ENCODE results near the gene PPP1R14C. TPM values are rescaled to one million over a fixed set of nuclear protein-coding genes. Genes with fewer than 3 reads are reported as not detected.

Gene PPP1R14C
- total and polyA plus RNA-seq, 4 donors, result 6.5 to 68.4 (median 24.0) TPM

DNA sequence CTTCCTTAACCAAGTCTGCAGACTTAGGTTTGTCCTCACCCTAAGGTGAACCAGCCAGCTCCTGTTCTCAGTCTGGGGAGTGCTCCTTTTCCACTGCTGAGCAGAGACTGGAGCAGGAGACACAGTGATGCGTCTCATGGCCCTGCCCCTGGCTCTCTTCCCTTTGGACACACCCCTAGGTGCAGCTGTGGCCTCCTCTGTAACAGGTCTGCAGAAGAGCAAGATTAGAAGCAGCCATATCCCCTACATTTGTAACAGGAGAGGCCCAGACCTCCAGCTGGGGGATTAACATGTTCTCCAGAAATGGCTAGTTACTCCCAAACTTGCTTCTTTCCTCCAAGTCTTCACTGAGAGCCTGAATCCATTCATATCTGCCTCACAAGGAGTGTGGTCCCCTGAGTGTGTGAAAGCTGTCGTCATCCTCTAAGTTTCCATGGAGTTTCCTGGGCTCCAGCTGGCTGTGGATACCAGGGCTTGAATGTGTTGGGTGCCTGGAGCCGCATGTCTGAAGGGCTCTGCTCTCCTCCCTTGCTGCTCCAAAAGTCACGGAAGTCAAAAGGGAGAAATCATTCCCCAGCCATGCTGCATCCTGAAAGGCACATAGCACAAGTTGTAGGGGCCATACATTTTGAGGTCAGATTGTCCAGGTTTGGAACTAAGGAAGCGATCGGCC, 57.7 kb downstream of the PPP1R14C start:
- Histone ChIP-seq H3K9me3 (ENCODE audit: control insufficient read depth in 4 of 4, insufficient read depth in 3 of 4, low read length in 3 of 4) (no peaks in the 10 kb centered on the region), H3K9ac (ENCODE audit: insufficient read depth in 1 of 2, low read length in 2 of 2) (no peak overlapping the region), H3K4me3 (no peak overlapping the region), H3K27me3 (ENCODE audit: control insufficient read depth in 3 of 3, insufficient read depth in 3 of 3, low read length in 2 of 3) (no peaks in the 10 kb centered on the region), H3K27ac (ENCODE audit: low read depth in 1 of 2, low read length in 1 of 2) (no peak overlapping the region), H3K4me1 (ENCODE audit: control insufficient read depth in 5 of 5, insufficient read depth in 5 of 5, low read length in 5 of 5) (peaks cover 0 to 9% (median 5%) of the 10 kb centered on the region in 5 donors), H3K36me3 (ENCODE audit: control insufficient read depth in 4 of 4, insufficient read depth in 4 of 4, low read length in 4 of 4) (no peaks in the 10 kb centered on the region)
- WGBS, 2 donors, result 86 to 87% methylated on average over 6 of the region's 6 CpGs
- DNase-seq (no peak), ATAC-seq (ENCODE audit: insufficient read depth, low FRiP score) (no peak)
- TF ChIP-seq, protein P1, sequence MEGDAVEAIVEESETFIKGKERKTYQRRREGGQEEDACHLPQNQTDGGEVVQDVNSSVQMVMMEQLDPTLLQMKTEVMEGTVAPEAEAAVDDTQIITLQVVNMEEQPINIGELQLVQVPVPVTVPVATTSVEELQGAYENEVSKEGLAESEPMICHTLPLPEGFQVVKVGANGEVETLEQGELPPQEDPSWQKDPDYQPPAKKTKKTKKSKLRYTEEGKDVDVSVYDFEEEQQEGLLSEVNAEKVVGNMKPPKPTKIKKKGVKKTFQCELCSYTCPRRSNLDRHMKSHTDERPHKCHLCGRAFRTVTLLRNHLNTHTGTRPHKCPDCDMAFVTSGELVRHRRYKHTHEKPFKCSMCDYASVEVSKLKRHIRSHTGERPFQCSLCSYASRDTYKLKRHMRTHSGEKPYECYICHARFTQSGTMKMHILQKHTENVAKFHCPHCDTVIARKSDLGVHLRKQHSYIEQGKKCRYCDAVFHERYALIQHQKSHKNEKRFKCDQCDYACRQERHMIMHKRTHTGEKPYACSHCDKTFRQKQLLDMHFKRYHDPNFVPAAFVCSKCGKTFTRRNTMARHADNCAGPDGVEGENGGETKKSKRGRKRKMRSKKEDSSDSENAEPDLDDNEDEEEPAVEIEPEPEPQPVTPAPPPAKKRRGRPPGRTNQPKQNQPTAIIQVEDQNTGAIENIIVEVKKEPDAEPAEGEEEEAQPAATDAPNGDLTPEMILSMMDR (IDR thresholded peaks at IDR 0.05; ENCODE audit: control extremely low read depth, extremely low read depth), result no peak

DNA sequence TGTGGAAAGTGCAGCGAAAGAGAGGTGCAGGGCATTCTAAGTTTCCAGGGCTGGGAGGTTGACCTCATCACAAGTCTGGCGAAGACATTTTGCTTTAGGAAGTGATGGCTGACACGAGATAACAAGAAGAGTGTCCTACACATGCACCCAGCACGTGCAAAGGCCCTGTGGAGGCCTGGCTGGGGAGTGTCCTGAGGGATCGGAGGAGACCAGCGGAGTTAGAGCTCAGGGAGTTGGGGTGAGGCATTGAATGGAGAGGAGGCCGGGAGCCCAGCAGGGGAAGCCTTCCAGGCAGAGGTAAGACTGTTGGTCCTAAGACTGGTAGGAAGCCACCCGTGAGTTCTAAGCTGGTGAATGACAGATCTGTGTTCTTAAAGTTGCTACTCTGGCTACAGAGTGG, 58.4 kb downstream of the PPP1R14C start:
- H3K4me3 ChIP-seq, result no peak overlapping the region
- TF ChIP-seq, protein P1 (IDR thresholded peaks at IDR 0.05; ENCODE audit: control extremely low read depth, extremely low read depth), result no peak
- no peaks in the 10 kb centered on the region for H3K36me3 ChIP-seq (ENCODE audit: control insufficient read depth in 4 of 4, insufficient read depth in 4 of 4, low read length in 4 of 4)
- 89 to 90% methylated on average over 8 of the region's 8 CpGs for WGBS, 2 donors
- no peak overlapping the region for H3K27ac ChIP-seq (ENCODE audit: low read depth in 1 of 2, low read length in 1 of 2)
- no peak for ATAC-seq (ENCODE audit: insufficient read depth, low FRiP score)
- H3K9ac ChIP-seq (ENCODE audit: insufficient read depth in 1 of 2, low read length in 2 of 2), result no peak overlapping the region
- H3K9me3 ChIP-seq (ENCODE audit: control insufficient read depth in 4 of 4, insufficient read depth in 3 of 4, low read length in 3 of 4), result no peaks in the 10 kb centered on the region
- H3K4me1 ChIP-seq (ENCODE audit: control insufficient read depth in 5 of 5, insufficient read depth in 5 of 5, low read length in 5 of 5), result peaks cover 0 to 7% (median 4%) of the 10 kb centered on the region in 5 donors
- H3K27me3 ChIP-seq (ENCODE audit: control insufficient read depth in 3 of 3, insufficient read depth in 3 of 3, low read length in 2 of 3), result no peaks in the 10 kb centered on the region
- DNase-seq, result no peak

DNA sequence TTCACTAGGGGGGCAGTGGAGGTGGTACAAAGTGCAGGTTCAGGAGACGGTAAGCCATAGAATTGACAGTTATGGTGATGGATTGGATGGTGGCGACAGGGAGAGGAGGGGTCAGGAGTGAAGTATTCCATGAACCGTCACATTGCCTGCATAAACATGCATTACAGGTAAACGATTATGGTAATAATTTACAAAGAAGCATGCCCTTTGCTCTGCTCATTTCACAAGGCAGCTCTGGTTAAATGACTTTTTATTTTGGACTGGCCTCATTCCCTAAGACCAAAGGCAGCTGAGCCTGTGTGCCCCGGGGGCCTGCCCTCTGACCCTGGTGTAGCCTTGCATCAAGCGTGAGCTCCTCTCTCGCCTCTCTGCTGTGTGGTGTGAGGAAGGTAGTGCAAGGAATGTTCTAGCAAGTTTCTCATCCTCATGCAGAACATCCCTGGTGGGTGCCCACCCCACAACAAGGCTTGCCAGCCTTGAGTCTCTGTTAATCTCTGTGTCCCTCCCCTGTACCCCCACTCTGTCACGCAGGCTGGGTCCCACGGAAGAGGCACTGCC, 59.0 kb downstream of the PPP1R14C start:
- Histone ChIP-seq H3K36me3 (ENCODE audit: control insufficient read depth in 4 of 4, insufficient read depth in 4 of 4, low read length in 4 of 4) (no peaks in the 10 kb centered on the region), H3K27ac (ENCODE audit: low read depth in 1 of 2, low read length in 1 of 2) (no peak overlapping the region), H3K27me3 (ENCODE audit: control insufficient read depth in 3 of 3, insufficient read depth in 3 of 3, low read length in 2 of 3) (no peaks in the 10 kb centered on the region), H3K9me3 (ENCODE audit: control insufficient read depth in 4 of 4, insufficient read depth in 3 of 4, low read length in 3 of 4) (no peaks in the 10 kb centered on the region), H3K9ac (ENCODE audit: insufficient read depth in 1 of 2, low read length in 2 of 2) (no peak overlapping the region), H3K4me3 (no peak overlapping the region), H3K4me1 (ENCODE audit: control insufficient read depth in 5 of 5, insufficient read depth in 5 of 5, low read length in 5 of 5) (peaks cover 0 to 5% (median 4%) of the 10 kb centered on the region in 5 donors)
- DNase-seq (no peak), ATAC-seq (ENCODE audit: insufficient read depth, low FRiP score) (no peak)
- 91 to 95% methylated on average over 9 of the region's 9 CpGs for WGBS, 2 donors
- TF ChIP-seq, protein P1 (IDR thresholded peaks at IDR 0.05; ENCODE audit: control extremely low read depth, extremely low read depth), result no peak

All from lung (tissue), 12 donors.